ENCODE data around the gene KMO.

KMO gene

DNA sequence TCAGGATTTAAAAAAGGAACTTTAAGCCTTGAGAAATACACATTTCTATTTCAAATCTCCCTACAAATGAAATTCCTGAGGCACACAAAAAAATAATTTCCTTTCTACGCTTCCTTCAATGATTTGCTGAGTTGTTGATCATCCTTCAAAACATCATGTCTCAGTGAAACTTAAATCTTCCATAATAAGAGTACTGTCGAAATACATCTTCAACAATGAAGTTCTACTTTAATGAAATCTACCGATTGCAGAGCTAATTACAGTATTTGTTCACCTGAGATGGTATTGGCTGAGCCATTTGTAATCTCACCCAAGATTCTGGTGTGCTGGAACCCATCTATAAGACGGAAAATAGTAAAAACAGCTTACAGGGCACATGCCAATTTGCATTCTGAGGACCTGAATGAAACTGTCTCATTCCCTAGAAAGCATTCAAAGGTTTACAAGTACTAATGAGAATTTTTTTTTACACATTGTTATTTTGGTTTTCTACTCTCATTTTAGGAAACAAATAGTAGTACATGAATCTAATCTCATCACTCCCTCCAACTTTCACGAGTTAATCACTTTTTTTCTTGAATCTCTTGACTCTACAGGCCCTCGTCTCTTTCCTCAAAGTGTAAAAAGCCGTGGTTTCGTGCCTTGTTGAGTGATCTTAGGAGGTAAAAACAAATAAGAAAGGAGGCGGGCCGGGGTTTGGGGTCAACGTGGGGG is 106.9 kb downstream of the KMO start:
- no peaks in the 10 kb centered on the region for H3K27me3 ChIP-seq
- peaks cover 53 to 64% (median 58%) of the 10 kb centered on the region in 10 experiments for H3K4me1 ChIP-seq
- no peak for TF ChIP-seq Cebpa-rat (IDR thresholded peaks at IDR 0.05)
- peak overlapping the region; percentile 90 to 97 (median 95) for H3K9ac ChIP-seq
- peaks cover 4 to 22% (median 15%) of the 10 kb centered on the region in 11 experiments; a peak in 16 of 22 replicates for H3K9me3 ChIP-seq (replicated peaks in 1 of 11)
- peaks cover 0 to 35% (median 23%) of the 10 kb centered on the region in 11 experiments; a peak in 18 of 22 replicates for H3K36me3 ChIP-seq
- peak overlapping the region; percentile 81 to 96 (median 94) for H3K4me3 ChIP-seq
- peak overlapping the region; percentile 75 to 98 (median 89) for H3K4me2 ChIP-seq
- peak overlapping the region; percentile 34 to 96 (median 93); a peak in 21 of 22 replicates for H3K27ac ChIP-seq
- peaks cover 0 to 23% (median 12%) of the 10 kb centered on the region in 11 experiments; a peak in 11 of 22 replicates for H4K20me1 ChIP-seq

DNA sequence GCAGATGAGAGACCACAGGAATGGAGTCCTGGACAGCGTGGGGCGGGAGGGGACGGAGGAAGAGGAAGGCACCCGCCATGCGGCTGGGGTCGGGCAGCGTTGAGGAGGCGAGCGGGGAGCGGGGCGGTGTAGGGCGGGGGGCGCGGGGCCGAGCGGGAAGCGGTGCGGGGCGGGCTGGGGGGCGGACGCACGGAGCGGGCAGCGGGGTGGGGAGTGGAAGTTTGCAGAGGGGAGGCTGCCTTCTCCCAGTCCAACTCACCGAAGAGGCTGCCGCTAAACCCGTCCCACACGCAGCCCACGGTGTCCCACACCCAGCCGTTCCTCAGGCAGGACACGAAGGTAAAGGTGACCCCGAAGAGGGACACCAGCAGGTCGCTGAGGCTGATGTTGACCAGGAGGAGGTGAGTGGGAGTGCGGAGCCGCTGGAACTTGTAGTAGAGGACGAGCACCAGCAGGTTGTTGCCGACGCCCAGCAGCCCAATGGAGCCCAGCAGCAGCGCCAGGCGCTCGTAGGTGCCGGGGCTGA is 107.5 kb downstream of the KMO start:
- peak overlapping the region; percentile 90 to 97 (median 95) for H3K9ac ChIP-seq
- H3K27ac ChIP-seq: peak overlapping the region; percentile 83 to 96 (median 93)
- H3K4me2 ChIP-seq: peak overlapping the region; percentile 75 to 98 (median 89)
- H3K27me3 ChIP-seq: no peaks in the 10 kb centered on the region
- H4K20me1 ChIP-seq: peaks cover 0 to 22% (median 12%) of the 10 kb centered on the region in 11 experiments; a peak in 11 of 22 replicates
- peak overlapping the region; percentile 81 to 96 (median 94) for H3K4me3 ChIP-seq
- peaks cover 0 to 28% (median 18%) of the 10 kb centered on the region in 11 experiments; a peak in 18 of 22 replicates for H3K36me3 ChIP-seq
- peaks cover 47 to 58% (median 52%) of the 10 kb centered on the region in 10 experiments for H3K4me1 ChIP-seq
- TF ChIP-seq Cebpa-rat (IDR thresholded peaks at IDR 0.05): no peak
- peaks cover 4 to 22% (median 15%) of the 10 kb centered on the region in 11 experiments; a peak in 16 of 22 replicates for H3K9me3 ChIP-seq (replicated peaks in 1 of 11)

DNA sequence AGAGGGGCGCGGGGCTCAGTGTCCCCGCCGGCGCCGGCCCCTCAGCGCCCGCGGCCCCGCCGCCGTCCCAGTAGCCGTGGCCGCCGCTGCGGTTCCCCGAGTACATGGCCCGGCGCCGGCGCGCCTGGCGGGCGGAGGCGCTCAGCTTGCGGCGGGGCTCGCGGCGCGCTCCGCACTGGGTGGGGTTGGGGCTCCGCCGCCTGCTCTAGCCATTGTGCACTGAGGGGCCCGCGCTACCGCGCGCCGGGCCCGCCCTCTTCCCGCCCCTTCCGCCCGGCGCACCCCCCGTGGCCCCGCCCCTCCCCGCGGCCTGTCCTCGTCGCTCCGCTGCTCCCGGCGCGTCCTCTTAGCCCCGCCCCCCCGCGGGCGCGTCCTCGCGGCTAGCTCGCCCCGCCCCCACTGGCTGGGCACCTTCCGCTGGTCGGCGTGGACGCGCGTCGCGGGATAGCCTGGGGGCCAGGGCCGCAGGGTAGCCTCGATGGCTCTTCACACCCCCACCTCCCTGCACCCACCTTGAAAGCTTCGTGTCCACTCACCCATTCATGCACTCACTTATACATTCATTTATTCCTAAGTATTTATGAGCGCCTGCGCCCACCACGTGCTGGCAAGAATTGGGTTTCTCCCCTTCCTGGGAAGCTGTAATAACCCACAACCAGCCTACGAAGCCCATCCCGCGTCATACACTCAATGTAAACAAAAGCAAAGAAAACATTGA is 108.1 kb downstream of the KMO start, which contains the start of the genes CHML and OPN3:
TSS of gene CHML (minus strand) at position 221 of the 718 bp plus-strand sequence. CDS start 4,603 bp downstream, outside the sequence.
TSS of gene OPN3 (minus strand) at position 221 of the 718 bp plus-strand sequence. CDS start at position 106, 115 bp downstream.
- Histone ChIP-seq H4K20me1 (peaks cover 0 to 22% (median 12%) of the 10 kb centered on the region in 11 experiments; a peak in 11 of 22 replicates), H3K4me2 (peak within 1 kb of the TSS; percentile 79 to 98 (median 89)), H3K4me1 (peaks cover 42 to 52% (median 46%) of the 10 kb centered on the region in 10 experiments), H3K27me3 (no peaks in the 10 kb centered on the region), H3K4me3 (peak within 1 kb of the TSS; percentile 81 to 96 (median 94)), H3K9ac (peak within 1 kb of the TSS; percentile 90 to 97 (median 95)), H3K27ac (peak within 1 kb of the TSS; percentile 83 to 96 (median 93)), H3K36me3 (peaks cover 0 to 22% (median 12%) of the 10 kb centered on the region in 11 experiments; a peak in 17 of 22 replicates), H3K9me3 (replicated peaks in 1 of 11) (peaks cover 4 to 19% (median 11%) of the 10 kb centered on the region in 11 experiments; a peak in 16 of 22 replicates)
- no peak for TF ChIP-seq Cebpa-rat (IDR thresholded peaks at IDR 0.05)

DNA sequence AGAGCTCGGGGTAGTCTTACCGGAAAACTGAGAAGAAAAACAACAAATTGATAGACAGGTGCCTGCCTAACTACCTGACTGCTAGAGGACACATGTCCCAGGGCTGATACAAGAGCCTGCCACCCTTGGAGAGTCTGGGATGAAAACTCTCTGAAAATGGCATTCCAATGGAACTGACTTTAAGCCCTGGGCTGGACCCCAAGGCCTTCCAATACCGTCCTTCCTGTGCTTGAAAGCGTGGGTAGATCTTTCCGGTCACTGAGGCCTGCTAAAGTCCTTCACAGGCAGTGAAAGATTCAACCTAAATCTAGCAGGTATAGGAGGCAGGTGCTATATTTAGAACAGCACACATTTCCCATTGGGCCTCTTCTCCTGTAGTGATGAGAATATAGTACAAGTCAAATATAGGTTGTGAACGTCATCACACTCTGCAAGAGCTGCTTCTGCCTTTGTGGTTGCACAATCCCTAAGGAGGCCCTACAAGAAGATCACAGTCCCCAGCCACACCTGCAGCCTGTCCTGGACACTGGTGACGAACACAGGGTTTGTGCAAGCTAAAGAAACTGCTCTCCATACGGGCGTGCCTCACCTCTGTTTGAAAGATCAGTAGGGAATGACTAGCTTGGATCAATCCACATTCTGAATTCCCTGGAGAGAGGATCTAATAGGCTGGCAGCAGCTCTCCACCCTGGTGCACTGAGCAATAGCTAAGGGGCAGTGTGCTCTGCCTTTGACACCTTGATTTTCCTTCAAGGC is 108.9 kb downstream of the KMO start:
- H3K4me1 ChIP-seq: peaks cover 35 to 44% (median 38%) of the 10 kb centered on the region in 10 experiments
- peak overlapping the region; percentile 56 to 96 (median 92) for H3K4me3 ChIP-seq
- H3K9ac ChIP-seq: peak overlapping the region in 10 of 11 experiments; percentile 43 to 96 (median 69); a peak in 18 of 22 replicates
- H3K27ac ChIP-seq: peak overlapping the region in 10 of 11 experiments; percentile 55 to 96 (median 90); a peak in 21 of 22 replicates
- peaks cover 4 to 16% (median 10%) of the 10 kb centered on the region in 11 experiments; a peak in 15 of 22 replicates for H3K9me3 ChIP-seq (replicated peaks in 1 of 11)
- TF ChIP-seq Cebpa-rat (IDR thresholded peaks at IDR 0.05): peak in 7 of 11 experiments; percentile 20 to 88 (median 58); a peak in 10 of 22 replicates
- peaks cover 0 to 15% (median 7%) of the 10 kb centered on the region in 11 experiments; a peak in 6 of 22 replicates for H3K36me3 ChIP-seq
- peaks cover 0 to 22% (median 12%) of the 10 kb centered on the region in 11 experiments; a peak in 11 of 22 replicates for H4K20me1 ChIP-seq
- peak overlapping the region; percentile 59 to 87 (median 81) for H3K4me2 ChIP-seq
- H3K27me3 ChIP-seq: no peaks in the 10 kb centered on the region

DNA sequence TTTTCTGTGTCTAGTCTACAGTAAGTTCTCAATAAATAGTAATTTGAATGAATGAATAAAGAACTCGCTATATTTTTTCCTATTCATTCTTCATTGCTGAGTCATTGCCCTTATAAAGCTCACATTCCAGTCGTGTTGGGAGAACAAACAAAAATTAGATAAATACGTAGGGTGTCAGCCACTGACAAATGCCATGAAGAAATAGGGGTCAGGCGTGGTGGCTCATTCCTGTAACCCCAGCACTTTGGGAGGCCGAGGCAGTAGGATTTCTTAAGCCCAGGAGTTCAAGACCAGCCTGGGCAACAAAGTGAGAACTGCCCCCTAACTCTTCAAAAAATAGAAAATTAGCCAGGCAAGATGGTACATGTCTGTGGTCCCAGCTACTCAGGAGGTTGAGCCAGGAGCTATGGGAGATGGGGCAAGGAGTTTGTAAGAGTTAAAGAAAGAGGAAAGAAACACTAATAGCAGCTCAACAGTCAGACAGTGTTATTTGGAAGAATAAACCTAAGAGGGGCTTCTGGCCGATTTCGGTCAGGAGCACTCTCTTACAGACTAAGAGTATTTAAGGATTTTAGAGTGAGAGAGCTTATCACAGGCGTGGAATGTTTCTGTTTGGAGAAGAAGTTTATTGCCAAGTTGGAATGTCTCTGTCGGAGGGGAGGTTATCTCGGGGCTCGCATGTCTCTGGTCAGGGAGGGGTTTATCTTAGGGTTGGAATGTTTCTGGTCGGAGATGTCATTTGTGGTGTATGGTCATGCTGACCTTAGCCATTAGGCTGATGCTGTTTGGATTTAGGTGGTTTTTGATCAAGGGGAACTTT is 109.8 kb downstream of the KMO start:
- peak overlapping the region in 3 of 11 experiments; percentile 77 to 90 (median 89); a peak in 6 of 22 replicates for H3K27ac ChIP-seq
- peak overlapping the region in 3 of 11 experiments; percentile 79 to 86 (median 83); a peak in 3 of 22 replicates for H3K4me2 ChIP-seq
- no peak for TF ChIP-seq Cebpa-rat (IDR thresholded peaks at IDR 0.05)
- H3K36me3 ChIP-seq: peaks cover 0 to 6% (median 4%) of the 10 kb centered on the region in 11 experiments; a peak in 6 of 22 replicates
- peaks cover 4 to 16% (median 10%) of the 10 kb centered on the region in 11 experiments; a peak in 15 of 22 replicates for H3K9me3 ChIP-seq (replicated peaks in 1 of 11)
- H3K4me3 ChIP-seq: no peak overlapping the region
- H3K9ac ChIP-seq: no peak overlapping the region
- H3K4me1 ChIP-seq: peaks cover 27 to 35% (median 29%) of the 10 kb centered on the region in 10 experiments
- H3K27me3 ChIP-seq: no peaks in the 10 kb centered on the region
- peaks cover 0 to 20% (median 12%) of the 10 kb centered on the region in 11 experiments; a peak in 11 of 22 replicates for H4K20me1 ChIP-seq

DNA sequence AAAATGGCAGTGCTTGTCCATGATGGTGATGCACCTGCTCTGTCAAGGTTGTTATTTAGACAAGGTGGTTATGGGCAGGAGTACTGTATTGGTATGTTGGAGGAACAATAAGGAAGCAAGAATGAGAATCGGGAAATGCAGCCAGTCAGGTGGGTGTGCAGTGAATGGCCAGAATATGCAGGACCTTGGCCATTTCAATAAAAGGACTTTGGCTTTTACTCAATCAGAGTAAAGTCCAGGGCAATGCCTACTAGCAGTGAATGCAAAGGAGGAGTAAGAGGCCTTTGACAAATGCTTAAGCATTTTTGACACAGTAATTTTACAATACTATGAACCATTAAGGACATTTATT is 110.4 kb downstream of the KMO start:
- H3K9ac ChIP-seq: no peak overlapping the region
- no peak overlapping the region for H3K27ac ChIP-seq
- H3K4me3 ChIP-seq: no peak overlapping the region
- TF ChIP-seq Cebpa-rat (IDR thresholded peaks at IDR 0.05): no peak
- no peak overlapping the region for H3K4me2 ChIP-seq
- H3K36me3 ChIP-seq: no peaks in the 10 kb centered on the region; a peak in 1 of 22 replicates
- H3K9me3 ChIP-seq (replicated peaks in 1 of 11): peaks cover 4 to 16% (median 10%) of the 10 kb centered on the region in 11 experiments; a peak in 15 of 22 replicates
- H4K20me1 ChIP-seq: peaks cover 0 to 15% (median 9%) of the 10 kb centered on the region in 11 experiments; a peak in 10 of 22 replicates
- H3K27me3 ChIP-seq: no peaks in the 10 kb centered on the region
- peaks cover 21 to 29% (median 23%) of the 10 kb centered on the region in 10 experiments for H3K4me1 ChIP-seq

DNA sequence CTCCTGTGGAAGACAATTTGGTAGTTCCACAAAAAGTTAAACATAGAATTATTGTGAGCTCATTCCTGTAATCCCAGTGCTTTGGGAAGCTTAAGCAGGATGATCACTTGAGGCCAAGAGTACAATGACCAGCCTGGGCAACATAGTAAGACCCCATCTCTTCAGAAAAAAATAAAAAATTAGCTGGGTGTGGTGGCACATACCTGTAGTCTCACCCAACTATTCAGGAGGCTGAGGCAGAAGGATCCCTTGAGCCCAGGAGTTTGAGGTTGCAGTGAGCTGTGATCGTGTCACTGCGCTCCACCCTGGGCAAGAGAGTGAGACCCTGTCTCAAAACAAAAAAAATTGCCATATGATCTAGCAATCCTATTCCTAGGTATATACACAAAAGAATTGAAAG is 112.1 kb downstream of the KMO start:
- Histone ChIP-seq H3K9me3 (replicated peaks in 1 of 11) (peaks cover 4 to 16% (median 10%) of the 10 kb centered on the region in 11 experiments; a peak in 15 of 22 replicates), H3K27me3 (no peaks in the 10 kb centered on the region), H3K27ac (no peak overlapping the region), H3K4me3 (no peak overlapping the region), H3K9ac (no peak overlapping the region), H3K4me2 (no peak overlapping the region), H4K20me1 (no peaks in the 10 kb centered on the region), H3K36me3 (no peaks in the 10 kb centered on the region), H3K4me1 (peaks cover 9 to 16% (median 12%) of the 10 kb centered on the region in 10 experiments)
- TF ChIP-seq Cebpa-rat (IDR thresholded peaks at IDR 0.05): no peak
